GM18502 (cell line): ENCODE results near the gene CTBP2.

ENCODE experiments used
- ATAC-seq: cut with Tn5 transposase; IDR thresholded peaks from one replicate; pipeline ENCODE4 v1.9.1; 2021; ENCODE audit warnings: mild to moderate bottlenecking; ENCODE audit not compliant: unreplicated experiment, poor library complexity

The CTBP2 gene

GRCh38 chr10:125056161-125057132 lies 103.9 kb downstream of the CTBP2 start:
- no peak for ATAC-seq

GRCh38 chr10:125055446-125055845 lies 104.9 kb downstream of the CTBP2 start:
- no peak for ATAC-seq

GRCh38 chr10:125054669-125055268 lies 105.6 kb downstream of the CTBP2 start:
- no peak for ATAC-seq

- ATAC-seq = no peak
Observed at GRCh38 chr10:125054216-125054615, 106.1 kb downstream of the CTBP2 start.

GRCh38 chr10:125052146-125052545 lies 108.2 kb downstream of the CTBP2 start:
- no peak for ATAC-seq

- no peak for ATAC-seq
Observed at GRCh38 chr10:125050383-125050782, 110.0 kb downstream of the CTBP2 start.

- ATAC-seq = no peak
Observed at GRCh38 chr10:125049216-125049881, 111.0 kb downstream of the CTBP2 start.

GRCh38 chr10:125048094-125048864 lies 112.1 kb downstream of the CTBP2 start:
- peak; percentile 93 for ATAC-seq

GRCh38 chr10:125043841-125044658 lies 116.3 kb downstream of the CTBP2 start:
- no peak for ATAC-seq

- ATAC-seq = no peak
Observed at GRCh38 chr10:125041856-125042506, 118.4 kb downstream of the CTBP2 start.

GRCh38 chr10:125039354-125039769 lies 121.0 kb downstream of the CTBP2 start:
- ATAC-seq = no peak

GRCh38 chr10:125038637-125039036 lies 121.7 kb downstream of the CTBP2 start:
- no peak for ATAC-seq

- ATAC-seq = no peak
Observed at GRCh38 chr10:125037145-125037877, 123.1 kb downstream of the CTBP2 start.

- no peak for ATAC-seq
Observed at GRCh38 chr10:125035588-125036295, 124.6 kb downstream of the CTBP2 start.

- no peak for ATAC-seq
Observed at GRCh38 chr10:125035136-125035535, 125.2 kb downstream of the CTBP2 start.

- no peak for ATAC-seq
Observed at GRCh38 chr10:125034675-125035074, 125.7 kb downstream of the CTBP2 start.

GRCh38 chr10:125033146-125033924 lies 127.0 kb downstream of the CTBP2 start:
- ATAC-seq = no peak
